Measurements from ENCODE around the gene CLSTN1.
"Not testable (repeated sequence)": the region's sequence is repeated elsewhere in the genome, so short reads cannot be mapped to it uniquely, and the experiment has no call there.

CLSTN1 gene

GRCh38 chr1:9825093-9826074 is 1.6 kb upstream of the CLSTN1 start:
- peak; percentile 34 for DNase-seq

- DNase-seq, result no peak
Measured at GRCh38 chr1:9824702-9825089, 931 bp upstream of the CLSTN1 start.

GRCh38 chr1:9823693-9823942 is 147 bp downstream of the CLSTN1 start:
- no peak for DNase-seq

GRCh38 chr1:9822897-9823692 is 670 bp downstream of the CLSTN1 start:
- DNase-seq, result peak; percentile 30

GRCh38 chr1:9822490-9822889 is 1.3 kb downstream of the CLSTN1 start:
- DNase-seq, result no peak

GRCh38 chr1:9821710-9822109 is 2.1 kb downstream of the CLSTN1 start:
- DNase-seq, result no peak

- no peak for DNase-seq
Measured at GRCh38 chr1:9820521-9820920, 3.2 kb downstream of the CLSTN1 start.

- no peak for DNase-seq
Measured at GRCh38 chr1:9817734-9818133, 6.0 kb downstream of the CLSTN1 start.

- DNase-seq, result no peak
Measured at GRCh38 chr1:9816199-9816598, 7.6 kb downstream of the CLSTN1 start.

- no peak for DNase-seq
Measured at GRCh38 chr1:9815150-9815549, 8.6 kb downstream of the CLSTN1 start.

- DNase-seq, result no peak
Measured at GRCh38 chr1:9814619-9815018, 9.1 kb downstream of the CLSTN1 start.

- no peak for DNase-seq
Measured at GRCh38 chr1:9811239-9811966, 12.4 kb downstream of the CLSTN1 start.

- DNase-seq, result no peak
Measured at GRCh38 chr1:9809100-9809510, 14.7 kb downstream of the CLSTN1 start.

- DNase-seq, result no peak
Measured at GRCh38 chr1:9808459-9808858, 15.3 kb downstream of the CLSTN1 start.

- no peak for DNase-seq
Measured at GRCh38 chr1:9807541-9807940, 16.2 kb downstream of the CLSTN1 start.

GRCh38 chr1:9805972-9806371 is 17.8 kb downstream of the CLSTN1 start:
- not testable (repeated sequence) for DNase-seq

GRCh38 chr1:9805006-9805508 is 18.7 kb downstream of the CLSTN1 start:
- no peak for DNase-seq

- not testable (repeated sequence) for DNase-seq
Measured at GRCh38 chr1:9803003-9803918, 20.5 kb downstream of the CLSTN1 start.

GRCh38 chr1:9801909-9802308 is 21.9 kb downstream of the CLSTN1 start:
- no peak for DNase-seq

GRCh38 chr1:9798236-9799130 is 25.3 kb downstream of the CLSTN1 start:
- DNase-seq, result no peak

- DNase-seq, result no peak
Measured at GRCh38 chr1:9797049-9797448, 26.7 kb downstream of the CLSTN1 start.
